HFF-Myc (cell line): ENCODE data around the gene ANO3.

Experiments
- DNase-seq: peaks from one replicate; pipeline ENCODE4 v3.0.0-alpha.2; 2011; ENCODE audit warnings: low read depth; ENCODE audit errors: extremely low read depth
- H3K4me3 ChIP-seq: replicated peaks from 2 replicates; pipeline ENCODE4 v1.5.1; 2011; ENCODE audit warnings: low read depth, mild to moderate bottlenecking, control low read depth, low read length
- TF ChIP-seq, protein P1 (sequence below): IDR thresholded peaks from 2 replicates; pipeline ENCODE4 v1.5.1; 2012; ENCODE audit warnings: mild to moderate bottlenecking, low read depth, low read length, control low read depth; ENCODE audit errors: missing control alignments

Gene ANO3

DNA sequence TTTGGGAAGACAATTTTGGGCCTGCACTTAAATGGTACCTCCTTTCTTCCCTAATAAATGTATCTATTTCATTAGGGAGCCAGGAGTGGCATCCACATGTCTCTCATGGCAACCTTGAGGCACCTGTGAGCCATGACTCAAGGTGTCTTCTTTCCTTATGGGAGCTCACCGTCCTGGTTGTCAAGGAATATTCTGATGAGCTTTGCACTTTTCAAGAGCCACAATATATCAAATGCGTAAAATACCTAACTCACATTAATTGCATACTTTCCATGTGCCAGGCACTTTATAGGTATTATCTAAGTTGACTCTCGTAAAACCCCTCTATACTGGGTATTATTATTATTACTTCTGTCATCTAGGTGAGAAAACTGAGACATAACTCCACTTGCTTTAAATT is 207.6 kb downstream of the ANO3 start:
- no peak overlapping the region for H3K4me3 ChIP-seq
- no peak for DNase-seq

DNA sequence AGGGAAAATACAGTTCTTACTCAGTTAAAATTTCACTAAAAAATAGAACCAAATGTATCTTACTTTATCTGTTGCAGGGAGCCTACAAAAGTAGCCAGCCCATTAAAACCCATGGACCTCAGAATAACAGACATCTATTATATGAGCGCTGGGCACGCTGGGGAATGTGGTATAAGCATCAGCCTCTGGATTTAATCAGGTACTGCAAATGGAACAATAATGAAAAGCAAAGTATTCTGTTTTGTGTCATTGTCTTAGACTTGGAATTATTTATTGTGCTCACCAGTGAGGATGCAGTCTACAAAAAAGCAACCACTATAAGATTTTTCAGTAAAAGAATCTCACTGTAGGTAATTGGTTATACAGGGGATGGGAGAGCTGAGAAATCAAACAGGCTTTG is 209.9 kb downstream of the ANO3 start:
- no peak overlapping the region for H3K4me3 ChIP-seq
- TF ChIP-seq, protein P1, sequence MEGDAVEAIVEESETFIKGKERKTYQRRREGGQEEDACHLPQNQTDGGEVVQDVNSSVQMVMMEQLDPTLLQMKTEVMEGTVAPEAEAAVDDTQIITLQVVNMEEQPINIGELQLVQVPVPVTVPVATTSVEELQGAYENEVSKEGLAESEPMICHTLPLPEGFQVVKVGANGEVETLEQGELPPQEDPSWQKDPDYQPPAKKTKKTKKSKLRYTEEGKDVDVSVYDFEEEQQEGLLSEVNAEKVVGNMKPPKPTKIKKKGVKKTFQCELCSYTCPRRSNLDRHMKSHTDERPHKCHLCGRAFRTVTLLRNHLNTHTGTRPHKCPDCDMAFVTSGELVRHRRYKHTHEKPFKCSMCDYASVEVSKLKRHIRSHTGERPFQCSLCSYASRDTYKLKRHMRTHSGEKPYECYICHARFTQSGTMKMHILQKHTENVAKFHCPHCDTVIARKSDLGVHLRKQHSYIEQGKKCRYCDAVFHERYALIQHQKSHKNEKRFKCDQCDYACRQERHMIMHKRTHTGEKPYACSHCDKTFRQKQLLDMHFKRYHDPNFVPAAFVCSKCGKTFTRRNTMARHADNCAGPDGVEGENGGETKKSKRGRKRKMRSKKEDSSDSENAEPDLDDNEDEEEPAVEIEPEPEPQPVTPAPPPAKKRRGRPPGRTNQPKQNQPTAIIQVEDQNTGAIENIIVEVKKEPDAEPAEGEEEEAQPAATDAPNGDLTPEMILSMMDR = no peak
- DNase-seq = no peak

More for the DNA sequence above, 207.6 kb downstream of the ANO3 start:
- TF ChIP-seq, protein P1 = no peak

DNA sequence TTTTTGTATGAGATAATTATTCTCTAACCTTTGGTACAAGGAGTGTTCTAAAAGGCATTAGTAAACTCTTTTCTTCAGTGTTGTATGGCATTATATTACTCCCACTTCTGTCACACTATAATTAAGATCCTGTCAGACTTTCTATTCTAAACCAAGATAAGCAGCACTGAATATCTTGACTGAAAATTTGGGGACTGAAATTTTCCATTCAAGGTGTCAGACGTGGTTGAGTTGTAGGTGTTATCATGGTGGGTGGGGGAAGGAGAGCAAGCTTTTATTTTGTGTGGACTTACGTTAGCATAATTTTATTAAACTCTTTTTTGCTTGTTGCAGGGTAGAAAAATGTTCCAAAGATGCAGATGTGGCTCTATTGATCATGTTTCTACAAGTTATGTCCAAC is 217.2 kb downstream of the ANO3 start:
- TF ChIP-seq, protein P1 = no peak
- no peak overlapping the region for H3K4me3 ChIP-seq
- DNase-seq = no peak

DNA sequence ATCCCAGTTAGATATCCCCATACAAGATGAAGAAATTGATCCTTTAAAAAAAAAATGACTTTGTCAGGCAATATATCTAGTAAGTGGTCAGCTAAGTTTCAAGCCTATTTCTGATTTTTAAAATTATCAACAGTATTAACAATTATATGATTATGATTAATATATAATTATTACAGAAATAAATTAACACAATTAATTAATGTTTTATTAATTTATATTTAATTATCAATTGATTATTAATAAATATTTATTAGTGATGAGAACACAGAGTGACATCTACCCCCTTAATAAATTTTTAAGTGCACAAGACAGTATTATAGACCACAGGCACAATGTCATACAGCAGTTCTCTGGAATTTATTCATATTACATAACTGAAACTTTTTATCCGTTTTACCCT is 218.1 kb downstream of the ANO3 start:
- no peak overlapping the region for H3K4me3 ChIP-seq
- no peak for DNase-seq
- TF ChIP-seq, protein P1 = no peak

DNA sequence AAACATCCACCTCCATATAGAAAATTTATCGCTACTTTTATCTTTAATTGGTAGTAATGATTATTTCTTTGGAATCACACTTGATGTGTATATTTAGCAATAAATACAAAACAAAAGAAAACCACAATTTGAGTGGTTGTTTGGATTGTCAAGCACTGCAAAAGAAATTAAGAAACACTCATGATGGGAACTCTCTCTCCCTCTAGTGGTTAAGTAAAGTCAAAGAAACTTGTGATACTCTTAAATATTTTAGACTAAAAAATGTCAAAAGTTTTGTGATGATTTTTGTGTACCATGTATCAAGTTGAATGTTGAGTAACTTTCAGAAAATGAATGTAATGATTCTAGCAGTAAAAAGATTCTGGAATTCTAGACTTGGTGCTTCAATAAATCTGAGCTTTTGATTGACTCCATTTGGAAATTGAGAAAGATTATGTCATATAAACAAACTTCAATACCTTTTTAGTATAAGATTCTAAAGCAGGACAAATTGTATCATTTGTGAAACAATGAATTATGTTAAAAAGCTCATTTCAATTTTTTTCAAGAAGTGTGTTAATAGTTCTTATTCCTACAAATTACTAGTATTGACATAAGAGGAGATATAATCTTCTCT is 219.4 kb downstream of the ANO3 start:
- DNase-seq = peak; percentile 6
- TF ChIP-seq, protein P1 = peak; percentile 38
- no peak overlapping the region for H3K4me3 ChIP-seq

DNA sequence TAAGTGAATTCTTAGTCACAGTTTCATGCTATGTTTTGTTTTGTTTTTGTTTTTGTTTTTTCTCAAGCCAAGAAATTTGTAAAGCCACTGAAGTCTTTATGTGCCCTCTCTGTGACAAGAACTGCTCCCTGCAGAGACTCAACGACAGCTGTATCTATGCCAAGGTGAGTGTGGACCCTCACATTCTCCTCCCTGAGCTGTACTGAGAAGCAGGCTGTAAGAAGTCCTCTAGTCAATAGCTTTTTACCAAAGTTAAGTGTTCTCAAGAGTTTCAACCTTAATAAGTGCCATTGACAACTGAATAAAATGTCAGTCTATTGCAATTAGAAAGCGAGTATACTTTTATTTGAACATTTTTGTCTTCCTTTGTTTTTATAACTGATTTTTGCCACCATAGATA is 221.3 kb downstream of the ANO3 start:
- no peak overlapping the region for H3K4me3 ChIP-seq
- no peak for DNase-seq
- TF ChIP-seq, protein P1 = no peak

DNA sequence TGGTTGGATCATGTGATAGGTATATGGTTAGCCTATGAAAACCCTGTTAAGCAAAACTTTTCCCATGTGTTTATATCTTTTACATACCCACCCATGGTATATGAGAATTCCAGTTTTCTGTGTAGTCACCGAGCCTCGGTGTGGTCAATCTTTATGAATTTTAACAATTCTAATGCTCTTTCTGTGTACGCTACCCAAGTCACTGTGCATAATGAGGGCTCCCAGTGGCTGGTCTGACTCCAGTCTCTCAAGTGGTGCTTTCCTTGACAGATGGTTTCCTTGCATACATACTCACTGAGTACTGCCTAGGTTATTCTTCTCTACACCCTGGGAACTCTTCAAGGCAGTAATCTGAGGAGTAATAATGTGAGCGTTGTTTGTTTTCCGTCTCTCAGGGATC is 222.5 kb downstream of the ANO3 start:
- no peak overlapping the region for H3K4me3 ChIP-seq
- no peak for DNase-seq
- TF ChIP-seq, protein P1 = no peak
